CD14-positive monocyte (primary cell): ENCODE results near the gene RYR2. TPM values are rescaled to one million over a fixed set of nuclear protein-coding genes. Genes with fewer than 3 reads are reported as not detected.

Source experiments
- DNase-seq, 3 donors: peaks; one replicate each; pipeline ENCODE4 v3.0.0-alpha.2; 2011 to 2022
- H2AFZ ChIP-seq: 2 replicates; pipeline ENCODE4 v1.6.0; 2012; ENCODE audit warnings: mild to moderate bottlenecking, low read depth, low read length, inconsistent platforms; ENCODE audit not compliant: insufficient read depth, poor library complexity, severe bottlenecking
- H3K27ac ChIP-seq, 2 donors: 1 replicate in 1 of 2; 2 replicates in 1 of 2; pipeline ENCODE4 v1.5.1; 2012 to 2013; ENCODE audit warnings: low read length in 2 of 2, control low read depth in 1 of 2, inconsistent platforms in 1 of 2, low read depth in 1 of 2, mild to moderate bottlenecking in 1 of 2
- H3K27me3 ChIP-seq, 2 donors: one replicate each; pipeline versions ENCODE4 v1.6.0 to v1.6.1; 2011 to 2013; ENCODE audit warnings: low read length in 2 of 2; ENCODE audit not compliant: control insufficient read depth in 2 of 2, insufficient read depth in 2 of 2
- H3K36me3 ChIP-seq, 2 donors: replicated peaks in 1 of 2; 1 replicate in 1 of 2; 2 replicates in 1 of 2; pipeline versions ENCODE4 v1.5.1 to v1.6.1; 2012 to 2013; ENCODE audit warnings: low read length in 2 of 2, control low read depth in 1 of 2, inconsistent platforms in 1 of 2, mild to moderate bottlenecking in 1 of 2; ENCODE audit not compliant: insufficient read depth in 2 of 2, control insufficient read depth in 1 of 2
- H3K4me1 ChIP-seq, 2 donors: 1 replicate in 1 of 2; 2 replicates in 1 of 2; pipeline versions ENCODE4 v1.5.1 to v1.6.1; 2012 to 2013; ENCODE audit warnings: low read length in 2 of 2, control low read depth in 1 of 2, inconsistent platforms in 1 of 2, mild to moderate bottlenecking in 1 of 2, moderate library complexity in 1 of 2; ENCODE audit not compliant: insufficient read depth in 2 of 2, control insufficient read depth in 1 of 2
- H3K4me2 ChIP-seq: replicated peaks from 2 replicates; pipeline ENCODE3; 2012; ENCODE audit warnings: low read length, moderate library complexity, mild to moderate bottlenecking; ENCODE audit not compliant: poor library complexity, severe bottlenecking; ENCODE audit errors: extremely low read depth
- H3K4me3 ChIP-seq, 3 experiments: fragments of 200-600 bp in 1 of 3; sonication (generic) in 1 of 3; replicated peaks in 1 of 3; 1 replicate in 2 of 3; 2 replicates in 1 of 3; pipeline ENCODE4 v1.5.1; 2011 to 2013; ENCODE audit warnings: low read length in 3 of 3, mild to moderate bottlenecking in 3 of 3, control low read depth in 2 of 3, low read depth in 2 of 3, inconsistent platforms in 1 of 3, moderate library complexity in 1 of 3
- H3K79me2 ChIP-seq: 2 replicates; pipeline ENCODE4 v1.6.0; 2012; ENCODE audit warnings: mild to moderate bottlenecking, control low read depth, inconsistent platforms, low read length, moderate library complexity; ENCODE audit not compliant: insufficient read depth
- H3K9ac ChIP-seq: 2 replicates; pipeline ENCODE4 v1.6.0; 2017; ENCODE audit warnings: low read length, mild to moderate bottlenecking; ENCODE audit not compliant: insufficient read depth, poor library complexity, severe bottlenecking
- H3K9me3 ChIP-seq, 2 donors: replicated peaks in 1 of 2; 1 replicate in 1 of 2; 2 replicates in 1 of 2; pipeline versions ENCODE4 v1.5.1 to v1.6.1; 2012 to 2013; ENCODE audit warnings: low read length in 2 of 2, control low read depth in 1 of 2; ENCODE audit not compliant: control insufficient read depth in 1 of 2, insufficient read depth in 1 of 2
- H4K20me1 ChIP-seq: 2 replicates; pipeline ENCODE4 v1.6.0; 2012; ENCODE audit warnings: mild to moderate bottlenecking, low read length, control low read depth, moderate library complexity; ENCODE audit not compliant: insufficient read depth
- H3K27ac Mint-ChIP-seq, 7 donors: one replicate each; pipeline ENCODE4 v1.8.0; 2020; ENCODE audit warnings: mild to moderate bottlenecking in 7 of 7, mixed read lengths in 7 of 7, moderate library complexity in 6 of 7, inconsistent platforms in 2 of 7
- H3K27me3 Mint-ChIP-seq, 3 donors: one replicate each; pipeline ENCODE4 v1.8.0; 2021 to 2022; ENCODE audit warnings: low read depth in 3 of 3, mild to moderate bottlenecking in 3 of 3, mixed read lengths in 3 of 3, moderate library complexity in 3 of 3, inconsistent platforms in 1 of 3
- H3K36me3 Mint-ChIP-seq, 2 donors: one replicate each; pipeline ENCODE4 v1.8.0; 2020; ENCODE audit warnings: mixed read lengths in 2 of 2, inconsistent platforms in 1 of 2, mild to moderate bottlenecking in 1 of 2
- H3K4me1 Mint-ChIP-seq: one replicate; pipeline ENCODE4 v1.8.0; 2020; ENCODE audit warnings: mild to moderate bottlenecking, mixed read lengths
- H3K4me3 Mint-ChIP-seq, 2 donors: one replicate each; pipeline ENCODE4 v1.8.0; 2020; ENCODE audit warnings: mild to moderate bottlenecking in 2 of 2, mixed read lengths in 2 of 2, moderate library complexity in 1 of 2
- H3K9me3 Mint-ChIP-seq, 7 donors: one replicate each; pipeline ENCODE4 v1.8.0; 2020 to 2022; ENCODE audit warnings: mixed read lengths in 7 of 7, mild to moderate bottlenecking in 6 of 7, moderate library complexity in 6 of 7, inconsistent platforms in 2 of 7
- WGBS: methylation state at CpG from one replicate; pipeline ENCODE4 v1.1.5; 2013; ENCODE audit warnings: missing lambda C conversion rate; ENCODE audit not compliant: insufficient coverage; 5-methylcytosine and 5-hydroxymethylcytosine counted together
- intact Hi-C, 2 donors: fragments of 100-400 bp; cut with micrococcal nuclease; formaldehyde crosslinking; loops; one replicate each; pipeline versions ENCODE4 v1.15.0 to v1.15.1; 2023
- polyA plus RNA-seq, 3 donors: library from polyadenylated mRNA; depleted of rRNA in 1 of 3; unstranded in 2 of 3; stranded (reverse) in 1 of 3; fragments of 300-500 nt in 2 of 3; fragments of >200 nt in 1 of 3; fragmentation: Illumina TruSeq in 2 of 3; gene quantifications; 1 replicate in 2 of 3; 2 replicates in 1 of 3; pipeline ENCODE4 v1.2.3, GENCODE V29; 2012 to 2021
- TF ChIP-seq, protein P1 (sequence below): fragments of 200-600 bp; IDR thresholded peaks from one replicate; pipeline ENCODE4 v1.8.0; 2022; ENCODE audit warnings: antibody characterized with exemption, mild to moderate bottlenecking

Gene RYR2
- polyA plus RNA-seq, 3 donors: not detected

- no peaks in the 10 kb centered on the region for H3K4me1 ChIP-seq
- TF ChIP-seq, protein P1, sequence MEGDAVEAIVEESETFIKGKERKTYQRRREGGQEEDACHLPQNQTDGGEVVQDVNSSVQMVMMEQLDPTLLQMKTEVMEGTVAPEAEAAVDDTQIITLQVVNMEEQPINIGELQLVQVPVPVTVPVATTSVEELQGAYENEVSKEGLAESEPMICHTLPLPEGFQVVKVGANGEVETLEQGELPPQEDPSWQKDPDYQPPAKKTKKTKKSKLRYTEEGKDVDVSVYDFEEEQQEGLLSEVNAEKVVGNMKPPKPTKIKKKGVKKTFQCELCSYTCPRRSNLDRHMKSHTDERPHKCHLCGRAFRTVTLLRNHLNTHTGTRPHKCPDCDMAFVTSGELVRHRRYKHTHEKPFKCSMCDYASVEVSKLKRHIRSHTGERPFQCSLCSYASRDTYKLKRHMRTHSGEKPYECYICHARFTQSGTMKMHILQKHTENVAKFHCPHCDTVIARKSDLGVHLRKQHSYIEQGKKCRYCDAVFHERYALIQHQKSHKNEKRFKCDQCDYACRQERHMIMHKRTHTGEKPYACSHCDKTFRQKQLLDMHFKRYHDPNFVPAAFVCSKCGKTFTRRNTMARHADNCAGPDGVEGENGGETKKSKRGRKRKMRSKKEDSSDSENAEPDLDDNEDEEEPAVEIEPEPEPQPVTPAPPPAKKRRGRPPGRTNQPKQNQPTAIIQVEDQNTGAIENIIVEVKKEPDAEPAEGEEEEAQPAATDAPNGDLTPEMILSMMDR: no peak
- Mint-ChIP-seq H3K27ac (no peak overlapping the region), H3K4me1 (no peaks in the 10 kb centered on the region), H3K4me3 (no peak overlapping the region), H3K9me3 (peaks cover 0 to 6% (median 3%) of the 10 kb centered on the region in 7 donors), H3K36me3 (no peaks in the 10 kb centered on the region), H3K27me3 (peaks cover 2 to 6% (median 4%) of the 10 kb centered on the region in 3 donors)
- no peaks in the 10 kb centered on the region for H3K36me3 ChIP-seq
- H4K20me1 ChIP-seq: no peaks in the 10 kb centered on the region
- no peaks in the 10 kb centered on the region for H3K79me2 ChIP-seq
- H3K27me3 ChIP-seq: no peaks in the 10 kb centered on the region
- no peak for DNase-seq
- intact Hi-C loops: no loop called here
- H2AFZ ChIP-seq: no peak overlapping the region
- no peak overlapping the region for H3K9ac ChIP-seq
- no peak overlapping the region for H3K4me3 ChIP-seq
- no peak overlapping the region for H3K4me2 ChIP-seq
- WGBS: 92% methylated on average over 7 of the region's 9 CpGs
- H3K9me3 ChIP-seq: no peaks in the 10 kb centered on the region
- H3K27ac ChIP-seq: no peak overlapping the region
Measured at GRCh38 chr1:237029850-237030535, 12.0 kb upstream of the RYR2 start.

GRCh38 chr1:237031480-237031879 is 10.5 kb upstream of the RYR2 start:
- Histone ChIP-seq H3K4me2 (no peak overlapping the region), H3K36me3 (no peaks in the 10 kb centered on the region), H4K20me1 (no peaks in the 10 kb centered on the region), H3K4me3 (no peak overlapping the region), H2AFZ (no peak overlapping the region), H3K9ac (no peak overlapping the region), H3K79me2 (no peaks in the 10 kb centered on the region), H3K9me3 (no peaks in the 10 kb centered on the region), H3K27ac (no peak overlapping the region), H3K27me3 (no peaks in the 10 kb centered on the region), H3K4me1 (no peaks in the 10 kb centered on the region)
- Mint-ChIP-seq H3K4me1 (no peaks in the 10 kb centered on the region), H3K4me3 (no peak overlapping the region), H3K9me3 (peaks cover 0 to 2% (median 1%) of the 10 kb centered on the region in 7 donors), H3K27me3 (peaks cover 2 to 6% (median 4%) of the 10 kb centered on the region in 3 donors), H3K36me3 (no peaks in the 10 kb centered on the region), H3K27ac (no peak overlapping the region)
- no peak for DNase-seq
- intact Hi-C loops: no loop called here
- no CpG with 5 or more reads among the region's 4 CpGs for WGBS
- TF ChIP-seq, protein P1: no peak
